ENCODE measurements around the gene INPP5F.
A peak's percentile ranks its signal among the peaks of the same experiment; 100 is the strongest.
"Not testable (repeated sequence)": the region's sequence is repeated elsewhere in the genome, so short reads cannot be mapped to it uniquely, and the experiment has no call there.

The INPP5F gene

DNA sequence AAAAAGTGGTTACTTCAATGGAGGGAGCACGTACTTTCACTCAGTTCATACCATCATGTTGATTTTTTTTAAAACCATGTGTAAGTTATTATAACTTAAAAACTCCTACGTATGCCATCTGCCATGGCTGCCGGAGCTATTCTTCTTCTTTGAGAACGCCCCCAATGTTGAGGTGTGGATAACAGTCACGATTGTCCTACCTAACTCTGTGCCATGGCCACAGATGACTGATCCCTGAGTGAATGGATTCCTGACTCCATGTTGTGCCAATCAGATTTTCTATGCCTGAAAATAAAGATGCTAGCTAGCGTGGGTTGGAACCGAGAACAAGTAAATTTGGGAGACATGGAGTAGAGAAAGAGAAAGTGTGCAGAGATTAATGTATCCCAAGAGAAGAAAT, 141.5 kb downstream of the INPP5F start:
- no peak for DNase-seq (ENCODE audit: low spot score)

DNA sequence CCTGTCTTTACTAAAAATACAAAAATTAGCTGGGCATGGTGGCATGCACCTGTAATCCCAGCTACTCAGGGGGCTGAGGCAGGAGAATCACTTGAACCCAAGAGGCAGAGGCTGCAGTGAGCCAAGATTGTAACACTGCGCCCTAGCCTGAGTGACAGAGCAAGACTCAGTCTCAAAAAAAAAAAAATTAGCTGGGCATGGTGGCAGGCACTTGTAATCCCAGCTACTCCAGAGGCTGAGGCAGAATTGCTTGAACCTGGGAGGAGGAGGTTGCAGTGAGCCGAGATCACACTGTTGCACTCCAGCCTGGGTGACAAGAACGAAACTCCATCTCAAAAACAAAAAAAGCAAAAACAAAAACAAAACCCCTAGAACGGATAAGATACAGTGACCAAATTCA, 143.5 kb downstream of the INPP5F start:
- DNase-seq (ENCODE audit: low spot score): not testable (repeated sequence)

DNA sequence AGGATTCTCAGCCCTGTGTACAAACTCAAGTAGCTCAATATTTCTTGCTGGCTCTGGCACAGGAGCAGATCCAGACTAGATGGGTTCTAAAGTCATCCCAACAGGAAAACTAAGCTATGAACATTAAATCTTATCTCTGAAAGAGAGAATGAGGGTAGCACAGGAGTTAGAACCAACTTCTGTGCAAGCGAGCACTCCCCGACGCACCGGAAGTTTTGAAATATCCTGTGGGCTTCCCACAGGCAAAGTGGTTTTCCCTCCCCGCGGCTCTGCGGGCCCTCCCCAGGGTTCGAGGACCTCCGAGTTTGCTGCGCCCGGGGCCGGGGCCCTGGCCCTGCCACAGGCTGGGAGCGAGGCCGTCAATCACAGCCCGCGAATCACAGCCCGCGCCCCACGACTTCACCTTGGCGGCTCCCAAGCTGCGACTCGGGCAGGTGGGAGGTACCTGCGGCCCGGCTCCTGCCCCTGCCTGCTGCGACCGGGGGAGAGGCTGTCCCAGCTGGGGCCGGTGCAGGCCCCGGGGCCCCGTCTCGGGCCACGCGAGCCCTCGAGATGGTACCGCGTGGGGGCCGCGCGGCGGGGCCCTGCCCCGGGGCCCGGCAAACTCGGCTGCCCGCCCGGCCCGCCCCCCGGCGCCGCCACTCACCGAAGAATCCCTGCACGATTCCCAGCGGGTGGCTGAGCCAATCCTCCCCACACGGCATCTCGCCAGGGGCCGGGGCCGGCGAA, 146.2 kb downstream of the INPP5F start:
- DNase-seq (ENCODE audit: low spot score): peak; percentile 56

DNA sequence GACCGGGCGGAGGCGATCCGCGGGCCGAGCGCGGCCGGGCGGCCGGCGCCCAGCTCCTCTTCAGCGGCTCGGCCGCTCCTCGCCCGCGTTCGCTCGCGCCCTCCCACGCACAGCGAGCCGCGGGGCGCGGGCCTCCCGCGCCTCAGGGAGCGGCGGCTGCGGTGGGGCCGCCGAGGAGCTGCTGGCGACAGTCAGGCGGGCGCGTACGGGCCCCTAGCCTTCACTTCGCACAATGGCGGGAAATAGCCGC, 146.7 kb downstream of the INPP5F start, which contains the start of gene MCMBP:
MCMBP (minus strand) TSS at position 234 of the 250 bp plus-strand sequence. CDS start 259 bp downstream, outside the sequence.
- no peak for DNase-seq (ENCODE audit: low spot score)

DNA sequence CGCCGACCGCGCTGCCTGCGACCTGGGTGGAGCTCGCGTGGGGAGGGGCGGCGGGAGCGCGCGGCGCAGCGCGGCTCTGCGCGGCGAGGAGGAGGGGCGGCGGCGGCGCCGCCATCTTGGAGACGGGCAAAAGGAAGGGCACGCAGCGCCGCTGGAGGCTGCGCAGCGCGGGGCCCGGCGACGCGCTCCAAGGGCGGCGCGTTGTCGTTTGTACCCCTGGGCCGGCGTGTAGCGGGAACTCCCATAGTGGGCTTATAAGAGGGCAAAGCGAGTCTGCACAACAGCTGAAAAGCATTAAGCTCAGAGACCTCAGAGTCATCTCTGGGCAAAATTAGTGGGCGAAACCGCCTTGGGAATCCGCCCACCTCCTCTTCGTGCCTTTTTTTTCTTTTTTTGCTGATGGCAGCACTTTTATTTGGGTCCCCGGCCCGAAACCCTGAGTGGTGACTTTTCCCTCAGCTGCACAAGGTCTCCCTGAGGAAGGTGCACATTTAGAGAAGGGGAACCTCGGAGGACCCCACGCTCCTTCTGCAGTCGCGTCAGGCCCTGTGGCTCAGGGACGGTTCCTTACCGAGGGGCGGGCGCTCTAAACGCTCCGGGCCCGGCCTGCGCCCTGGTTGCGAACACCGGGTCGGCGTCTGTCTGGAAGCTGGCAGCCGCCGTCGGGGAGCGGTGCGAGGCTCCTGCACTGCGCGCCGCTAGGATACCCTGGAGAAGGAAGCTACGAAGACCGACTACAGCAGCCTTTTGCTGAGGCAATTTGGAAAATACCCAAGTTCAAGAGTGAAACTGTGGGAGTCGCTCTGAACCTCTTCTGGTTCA, 147.2 kb downstream of the INPP5F start:
- peak; percentile 90 for DNase-seq (ENCODE audit: low spot score)

DNA sequence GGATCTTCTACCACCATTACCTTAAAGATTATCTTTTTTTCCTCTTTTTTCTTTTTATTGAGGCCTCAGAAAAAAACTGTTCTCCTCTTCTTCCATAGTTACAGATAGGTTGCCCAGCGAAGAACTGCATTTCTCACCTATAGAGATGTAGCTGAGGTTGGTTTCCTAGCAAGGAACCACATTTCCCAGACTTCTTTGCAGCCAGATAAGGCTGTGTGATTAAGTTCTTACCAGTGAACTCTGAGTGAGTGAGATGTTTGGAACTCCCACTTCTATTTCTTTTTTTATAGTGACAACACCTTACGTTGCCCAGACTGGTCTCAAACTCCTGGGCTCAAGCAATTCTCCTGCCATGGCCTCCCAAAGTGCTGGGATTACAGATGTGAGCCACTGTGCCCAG, 152.7 kb downstream of the INPP5F start:
- DNase-seq (ENCODE audit: low spot score): no peak

Measured in LoVo (cell line).